H4 (cell line): ENCODE data around the gene RBM38. TPM values are rescaled to one million over a fixed set of nuclear protein-coding genes. Genes with fewer than 3 reads are reported as not detected.
"Not testable (repeated sequence)": the region's sequence is repeated elsewhere in the genome, so short reads cannot be mapped to it uniquely, and the experiment has no call there.

Source experiments
- DNase-seq: peaks from one replicate; pipeline ENCODE4 v3.0.0-alpha.2; 2015; ENCODE audit warnings: low spot score
- total RNA-seq: library from RNA; depleted of rRNA; stranded (reverse); fragments of >200 nt; shearing (Covaris generic); gene quantifications from 2 replicates; pipeline ENCODE4 v1.2.3, GENCODE V29; 2014

RBM38 gene
- total RNA-seq, 1 experiment from 2014 or later = 7.4 TPM

DNA sequence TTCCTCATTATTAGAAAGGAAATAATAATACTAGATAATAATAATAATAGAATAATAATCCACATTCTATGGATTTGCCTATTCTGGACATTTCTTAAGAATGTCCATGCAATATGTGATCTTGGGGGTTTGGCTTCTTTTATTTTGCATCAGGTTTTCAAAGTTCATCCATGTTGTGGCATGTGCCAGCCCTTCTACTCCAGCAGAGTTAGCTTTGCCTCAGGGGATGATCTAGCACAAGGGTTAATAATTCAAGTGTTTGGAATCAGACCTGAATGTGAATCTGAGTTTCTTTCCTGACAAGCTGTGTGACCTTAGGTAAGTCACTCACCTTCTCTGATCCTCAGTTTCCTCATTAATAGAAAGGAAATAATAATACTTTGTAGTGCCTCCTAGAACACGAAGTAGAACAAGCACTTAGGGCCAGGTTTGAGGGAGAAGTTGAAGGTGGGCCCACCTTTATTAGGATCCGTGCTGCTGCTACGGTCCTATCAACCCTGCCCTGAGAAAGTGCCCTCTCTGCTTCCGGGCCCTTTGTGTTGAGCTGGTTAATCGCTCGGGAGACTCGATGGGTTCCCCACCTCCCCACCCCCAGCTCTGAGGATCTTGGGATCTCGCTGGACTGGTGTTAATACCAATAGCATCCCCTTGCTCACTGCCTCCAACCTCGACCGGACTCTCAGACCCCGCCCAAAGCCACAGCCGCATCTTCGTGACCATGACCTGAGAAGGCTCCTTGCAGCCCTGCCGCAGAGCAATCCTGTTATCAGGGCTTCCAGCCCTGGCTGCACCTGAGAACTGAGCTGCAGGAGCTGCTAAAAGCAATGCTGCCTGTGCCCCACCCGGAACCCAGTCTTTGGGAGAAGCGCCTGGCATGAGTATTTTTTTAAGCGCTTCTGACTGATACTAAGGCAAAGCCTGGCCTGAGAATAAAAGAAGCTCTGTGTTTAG, 26.9 kb downstream of the RBM38 start:
- no peak for DNase-seq

DNA sequence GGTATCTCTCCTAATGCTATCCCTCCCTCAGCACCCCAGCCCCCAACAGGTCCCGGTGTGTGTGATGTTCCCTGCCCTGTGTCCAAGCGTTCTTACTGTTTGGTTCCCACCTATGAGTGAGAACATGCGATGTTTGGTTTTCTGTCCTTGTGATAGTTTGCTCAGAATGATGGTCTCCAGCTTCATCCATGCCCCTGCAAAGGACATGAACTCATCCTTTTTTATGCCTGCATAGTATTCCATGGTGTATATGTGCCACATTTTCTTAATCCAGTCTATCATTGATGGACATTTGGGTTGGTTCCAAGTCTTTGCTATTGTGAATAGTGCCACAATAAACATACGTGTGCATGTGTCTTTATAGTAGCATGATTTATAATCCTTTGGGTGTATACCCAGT, 28.3 kb downstream of the RBM38 start:
- DNase-seq = not testable (repeated sequence)

DNA sequence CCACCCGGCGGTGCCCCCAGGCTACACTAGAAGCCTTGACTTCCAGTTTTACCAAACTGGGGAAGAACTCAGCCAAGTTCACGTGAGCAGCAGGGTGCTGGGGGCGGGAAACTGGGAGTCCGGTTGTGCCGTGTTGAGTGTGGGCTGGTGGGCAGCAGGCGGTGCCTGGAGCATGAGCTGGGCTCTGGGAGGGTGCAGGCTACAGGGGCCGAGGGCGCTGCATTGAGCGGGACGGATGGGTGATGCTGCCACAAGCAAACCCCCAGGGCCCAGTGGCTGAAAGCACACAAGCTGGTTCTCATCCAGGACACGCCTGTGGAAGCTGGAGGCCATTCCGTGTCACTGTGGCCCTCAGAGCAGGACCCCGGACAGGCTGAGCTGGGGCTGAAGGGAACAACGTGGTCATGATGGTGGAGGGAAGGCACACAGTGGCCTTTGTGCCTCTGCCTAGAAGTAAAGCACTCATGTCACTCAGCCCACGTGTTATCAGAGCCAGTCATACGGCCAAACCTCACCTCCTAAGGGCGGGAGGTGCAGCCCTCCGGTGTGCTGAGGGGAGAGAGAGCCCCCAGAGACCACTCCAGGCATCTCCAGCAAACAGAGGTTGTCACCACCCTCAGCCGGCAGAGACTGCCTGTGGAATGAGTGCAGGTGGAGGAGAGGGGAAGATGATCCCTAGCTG, 29.5 kb downstream of the RBM38 start:
- DNase-seq = no peak

DNA sequence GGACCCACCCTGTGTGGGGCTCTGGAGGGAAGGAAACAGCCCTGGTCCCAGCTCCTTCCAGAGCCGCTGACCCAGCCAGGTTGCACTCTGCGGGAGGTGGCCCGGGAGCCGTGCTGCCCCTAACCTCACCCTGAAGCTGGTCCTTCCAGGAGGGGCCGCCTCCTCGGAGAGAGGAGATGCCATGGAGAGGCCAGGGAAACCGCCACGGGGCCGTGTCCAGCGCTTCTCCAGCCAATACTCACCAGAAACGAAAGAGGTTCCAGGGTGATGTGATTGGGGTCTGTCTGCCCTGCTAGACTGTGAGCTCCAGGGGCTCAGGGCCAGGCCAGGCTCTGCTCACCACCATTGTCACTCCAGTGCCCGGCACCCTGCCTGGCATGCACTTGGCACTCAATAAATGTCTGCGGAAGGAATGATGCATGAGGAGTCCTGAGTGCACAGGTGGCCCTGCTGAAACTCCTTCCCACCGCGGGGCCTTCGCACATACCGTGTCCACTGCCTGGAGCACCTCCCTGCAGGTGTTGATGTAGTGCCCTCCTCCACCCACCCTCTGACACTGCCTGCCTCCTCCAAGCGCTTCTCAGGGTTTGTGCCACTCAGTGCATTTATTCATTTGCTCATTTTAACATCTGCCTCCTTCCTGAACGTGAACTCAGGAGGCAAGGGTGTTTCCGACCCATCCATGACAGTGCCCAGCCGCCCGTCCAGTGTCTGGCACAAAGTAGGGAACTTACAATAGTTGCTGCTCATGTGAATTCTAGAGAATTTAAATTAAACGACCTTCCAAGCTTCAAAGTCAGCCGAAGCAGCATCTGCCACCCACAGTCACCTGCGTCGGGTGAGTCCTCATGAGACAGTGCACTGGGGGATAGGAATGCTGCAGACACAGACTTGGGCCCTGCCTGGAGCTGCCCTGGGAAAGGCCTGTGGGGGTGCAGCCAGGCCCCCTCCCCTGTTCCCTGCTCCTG, 30.3 kb downstream of the RBM38 start:
- no peak for DNase-seq

GRCh38 chr20:57422254-57422653, 31.1 kb downstream of the RBM38 start:
- DNase-seq = no peak

- DNase-seq = no peak
Observed at GRCh38 chr20:57425150-57426013, 34.2 kb downstream of the RBM38 start.

GRCh38 chr20:57426271-57426689, 35.1 kb downstream of the RBM38 start:
- DNase-seq = no peak

- DNase-seq = no peak
Observed at GRCh38 chr20:57426831-57427230, 35.6 kb downstream of the RBM38 start.

DNA sequence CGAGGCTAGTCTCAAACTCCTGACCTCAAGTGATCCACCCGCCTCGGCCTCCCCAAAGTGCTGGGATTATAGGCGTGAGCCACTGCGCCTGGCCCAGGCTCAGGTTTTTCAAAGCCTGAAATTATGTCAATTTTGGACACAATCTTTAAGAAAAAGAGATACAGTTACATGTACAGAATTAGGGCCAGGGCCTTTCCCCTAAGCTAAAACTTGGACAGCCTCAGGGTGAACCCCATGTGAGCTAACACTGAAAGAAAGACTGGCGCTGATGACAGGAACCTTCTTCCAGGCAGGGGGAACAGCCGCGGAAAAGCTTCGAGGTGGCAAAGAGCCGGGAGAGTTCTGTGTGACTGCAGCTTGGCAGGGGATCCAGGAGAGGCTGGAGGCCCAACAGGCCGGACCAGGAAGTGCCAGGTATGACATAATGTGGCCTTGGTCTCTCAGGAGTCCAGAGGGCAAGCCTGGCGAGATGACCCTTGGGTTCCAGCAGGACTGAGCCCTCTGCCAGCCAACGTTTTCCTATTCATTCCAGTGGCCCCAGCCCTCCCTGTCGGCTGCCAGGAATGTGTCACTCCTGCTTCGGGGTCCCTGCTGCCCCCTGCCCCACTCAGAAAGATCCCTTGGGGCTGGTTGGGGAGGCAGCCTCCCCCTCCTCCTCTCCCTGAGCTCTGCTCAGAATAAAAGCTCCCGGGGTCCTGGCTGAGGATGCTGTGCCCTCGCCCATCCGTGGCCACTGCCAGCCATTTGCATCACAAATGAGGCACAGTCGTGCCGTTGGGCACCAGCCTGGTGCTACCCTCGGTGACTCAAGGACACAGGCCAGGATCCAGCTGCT, 37.3 kb downstream of the RBM38 start:
- DNase-seq = no peak

GRCh38 chr20:57429159-57429496, 37.9 kb downstream of the RBM38 start:
- DNase-seq = no peak

GRCh38 chr20:57429580-57430200, 38.5 kb downstream of the RBM38 start:
- no peak for DNase-seq

GRCh38 chr20:57430201-57430596, 39.0 kb downstream of the RBM38 start:
- not testable (repeated sequence) for DNase-seq

GRCh38 chr20:57431539-57431835, 40.3 kb downstream of the RBM38 start:
- DNase-seq = no peak

DNA sequence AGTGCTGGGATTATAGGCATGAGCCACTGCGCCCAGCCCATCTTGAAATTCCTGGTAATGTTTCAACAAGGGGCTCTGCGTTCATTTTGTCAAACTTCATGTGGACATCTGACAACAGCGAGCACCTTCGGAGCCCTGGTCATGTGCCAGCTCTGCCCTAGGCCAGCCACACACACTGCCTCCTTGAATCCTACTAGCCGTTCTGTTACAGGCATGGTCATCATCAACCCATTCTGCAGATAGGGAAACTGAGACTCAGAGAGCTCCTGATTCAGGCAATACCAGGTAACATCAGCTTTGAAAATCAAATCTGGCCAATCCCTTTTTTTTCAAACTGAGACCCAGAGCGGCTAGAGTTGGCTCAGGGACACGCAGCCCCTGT, 41.3 kb downstream of the RBM38 start:
- no peak for DNase-seq

DNA sequence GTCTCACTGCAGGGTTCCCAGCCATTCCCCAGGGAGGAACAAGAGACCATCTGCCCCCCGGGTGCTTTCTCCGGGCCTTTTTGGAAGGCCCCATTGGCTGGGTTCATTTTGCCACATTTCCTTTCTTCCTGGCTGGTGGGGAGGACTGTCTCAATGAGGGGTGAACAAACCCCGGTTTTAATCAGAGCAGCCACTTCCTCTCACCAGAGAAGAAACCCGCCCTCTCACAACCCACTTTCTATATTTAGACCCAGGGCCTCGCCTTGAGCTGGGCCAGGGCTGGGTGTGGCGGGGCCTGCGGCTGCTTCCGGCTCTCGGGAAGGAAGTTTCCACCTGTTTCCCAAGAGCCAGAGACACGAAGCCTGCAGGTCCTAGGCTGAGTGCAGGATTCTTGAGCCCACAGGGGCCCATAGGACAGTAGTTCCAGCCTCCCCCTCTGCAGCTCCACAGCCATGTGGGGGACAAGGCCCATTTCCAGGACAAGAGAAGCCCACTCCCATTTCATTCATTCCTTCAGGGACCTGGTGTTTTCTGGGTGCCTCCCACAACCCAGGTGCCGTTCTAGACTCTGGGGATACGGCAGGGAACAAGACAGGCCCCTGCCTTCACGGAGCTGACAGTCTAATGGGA, 41.8 kb downstream of the RBM38 start:
- peak; percentile 71 for DNase-seq

GRCh38 chr20:57433657-57434389, 42.6 kb downstream of the RBM38 start:
- peak; percentile 35 for DNase-seq

DNA sequence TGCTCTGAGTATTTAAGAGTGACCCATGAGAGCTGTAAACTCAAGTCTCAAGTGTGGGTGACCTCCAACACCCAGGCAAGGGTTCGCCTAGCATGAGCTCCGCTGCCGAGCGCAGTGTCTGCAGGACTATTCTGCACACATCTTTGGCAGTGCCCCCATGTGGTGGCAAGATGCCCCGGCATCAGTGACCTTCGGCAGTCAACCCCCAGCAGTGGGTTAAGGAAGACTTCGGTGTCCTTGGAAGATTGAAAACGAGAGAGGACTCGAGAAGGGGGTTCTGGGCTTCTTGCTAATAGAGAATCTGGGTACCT, 43.1 kb downstream of the RBM38 start:
- DNase-seq = no peak

DNA sequence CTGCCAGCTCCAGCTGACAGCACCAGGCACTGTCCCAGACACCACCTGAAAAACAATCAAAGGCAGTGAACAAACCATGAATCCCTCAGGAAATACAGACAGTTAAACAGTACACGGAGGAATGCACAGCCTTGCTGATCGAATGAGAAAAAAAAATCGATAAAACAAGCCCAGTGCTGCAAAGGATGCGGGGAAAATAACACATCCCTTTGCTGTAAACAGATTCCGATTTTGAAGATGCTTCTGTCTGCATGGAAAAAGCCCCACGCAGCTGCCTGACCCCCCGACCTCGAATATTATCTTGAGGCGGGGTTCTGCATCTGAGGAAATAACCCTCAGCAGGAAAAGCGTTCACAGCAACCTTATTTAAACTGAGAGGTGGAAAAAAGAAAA, 43.9 kb downstream of the RBM38 start:
- no peak for DNase-seq
